ENCODE results near the gene POLR3C. TPM values are rescaled to one million over a fixed set of nuclear protein-coding genes. Genes with fewer than 3 reads are reported as not detected.
"Not testable (repeated sequence)": the region's sequence is repeated elsewhere in the genome, so short reads cannot be mapped to it uniquely, and the experiment has no call there.

Gene POLR3C
- total RNA-seq = 10 to 100 TPM; 55.8 to 56.3 TPM

DNA sequence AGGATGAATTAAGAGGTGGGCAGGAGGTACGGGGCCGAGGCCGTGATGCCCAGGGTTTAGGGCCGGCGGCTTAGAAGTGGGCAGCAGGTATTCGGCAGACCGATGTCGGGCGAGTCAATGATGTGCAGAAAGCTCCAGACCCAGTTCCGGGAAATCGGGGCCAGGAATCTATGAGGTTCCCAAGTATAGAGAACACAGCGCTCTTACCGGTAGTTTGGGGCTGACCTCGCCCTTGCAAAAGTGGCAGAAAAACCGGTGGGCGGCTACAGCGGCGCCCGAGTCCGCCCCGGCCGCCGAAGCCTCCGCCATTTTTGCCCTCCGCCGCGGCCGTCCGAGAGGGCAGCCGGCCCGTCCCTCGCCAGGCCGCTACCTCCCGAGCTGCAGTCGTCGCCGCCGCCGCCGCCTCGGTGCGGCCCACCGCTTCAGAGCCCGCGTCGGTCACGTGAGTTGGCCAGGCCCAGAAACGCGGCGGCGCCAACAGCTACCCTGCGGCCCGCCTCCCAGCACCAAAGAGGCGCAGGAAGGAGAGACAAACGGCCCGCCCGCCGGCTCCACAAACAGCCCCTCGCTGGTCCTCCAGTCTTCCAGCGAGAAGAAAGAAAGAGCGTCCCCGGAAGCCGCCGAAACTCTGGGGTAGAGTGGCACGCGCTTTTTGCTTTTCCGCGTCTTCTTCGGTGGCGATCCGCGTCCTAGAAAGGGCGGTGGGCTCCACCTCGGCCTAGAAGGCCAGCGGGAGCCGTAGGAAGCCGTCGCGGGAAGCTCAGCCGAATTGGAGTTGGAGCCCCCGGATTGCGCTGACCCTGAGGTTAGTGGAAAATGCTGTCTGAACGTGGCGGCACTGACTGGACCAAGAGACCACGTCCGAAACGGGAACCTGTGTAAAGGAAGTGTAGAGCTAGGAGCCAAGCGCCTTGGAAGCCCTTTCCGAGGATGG is at the start of gene POLR3C, which contains the start of gene RNF115:
POLR3C (plus strand) TSS at position 636 of the 934 bp plus-strand sequence. CDS start 1,577 bp downstream, outside the sequence.
RNF115 (minus strand) TSS at position 531 of the 934 bp plus-strand sequence; CDS start at position 309, 222 bp downstream.
- ChIA-PET CTCF (interaction anchor here (0.9 to 3.2 kb wide), 3 partner anchors 21 to 68 kb away, joined by 3 to 16 read pairs (median 3); partner anchors contain the start of gene NUDT17), POLR2A (interaction anchor here (0.7 to 1.8 kb wide), 5 partner anchors 16 to 104 kb away, joined by 3 to 9 read pairs (median 3); partner anchors contain the start of genes NUDT17, PIAS3 and RBM8A)

DNA sequence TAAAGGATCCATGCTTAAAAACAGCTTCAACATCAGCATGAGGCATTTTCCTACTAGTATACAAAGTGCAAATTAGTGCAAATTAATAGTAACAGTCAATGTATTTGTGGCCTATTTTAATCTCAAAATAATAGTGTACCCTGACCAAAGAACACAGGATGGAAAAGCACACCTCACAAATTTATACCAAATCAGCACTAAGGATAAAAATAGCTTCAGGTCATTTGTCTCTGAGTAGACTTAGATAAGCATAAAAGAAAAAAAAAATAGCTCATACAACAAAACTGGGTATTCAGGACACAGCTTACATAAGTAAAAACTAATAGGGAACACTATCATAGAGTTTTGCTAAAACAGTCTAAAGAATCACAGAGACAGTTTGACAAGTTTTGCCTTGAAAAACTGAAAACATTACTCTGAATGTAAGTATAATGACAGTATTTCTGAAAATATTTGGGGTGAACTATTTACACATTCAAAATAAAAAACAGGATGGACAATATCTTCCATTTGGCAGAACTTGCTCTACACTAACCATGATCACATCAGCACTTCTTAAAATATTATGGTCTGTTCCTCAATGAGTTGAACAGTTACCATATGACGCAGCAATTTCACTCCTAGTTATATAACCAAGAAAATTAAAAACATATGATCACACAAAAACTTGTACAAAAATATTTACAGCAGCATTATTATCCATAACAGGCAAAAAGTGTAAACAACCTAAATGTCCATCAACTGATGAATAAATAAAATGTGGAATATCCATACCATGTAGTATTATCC is 46.4 kb upstream of the POLR3C start:
- ChIA-PET CTCF (no interaction called here), POLR2A (no interaction called here)

DNA sequence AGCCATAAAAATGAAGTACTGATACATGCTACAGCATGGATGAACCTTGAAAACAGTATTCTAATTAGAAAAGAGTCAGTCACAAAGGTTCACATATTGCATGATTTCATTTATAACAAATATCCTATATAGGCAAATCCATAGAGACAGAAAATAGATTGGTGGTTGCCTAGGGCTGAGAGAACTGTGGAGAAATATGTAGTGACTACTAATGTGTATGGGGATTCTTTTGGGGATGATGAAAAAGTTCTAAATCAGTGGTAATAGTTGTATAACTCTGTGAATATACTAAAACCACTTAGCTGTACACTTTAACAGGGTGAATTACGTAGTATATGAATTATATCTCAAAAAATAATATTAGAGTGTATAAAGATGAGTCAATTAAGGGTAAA is 45.9 kb upstream of the POLR3C start:
- ChIA-PET POLR2A (no interaction called here), CTCF (no interaction called here)

- ChIA-PET CTCF (interaction anchor here (0.7 to 1.1 kb wide), 2 partner anchors 63 to 76 kb away, joined by 3 read pairs; partner anchors contain the start of genes NUDT17 and PIAS3), POLR2A (no interaction called here)
Measured at GRCh38 chr1:145782272-145783099, 41.5 kb upstream of the POLR3C start.

- ChIA-PET POLR2A (no interaction called here), CTCF (no interaction called here)
Measured at GRCh38 chr1:145784409-145784808, 39.6 kb upstream of the POLR3C start.

- ChIA-PET POLR2A (no interaction called here), CTCF (interaction anchor here (1.4 kb wide), 1 partner anchor 38 kb away, joined by 3 read pairs; the partner anchor contains the start of genes POLR3C and RNF115)
Measured at GRCh38 chr1:145785547-145785946, 38.5 kb upstream of the POLR3C start.

- POLR2A ChIA-PET = no interaction called here
Measured at GRCh38 chr1:145786271-145786670, 37.7 kb upstream of the POLR3C start.

GRCh38 chr1:145788580-145788979 is 35.4 kb upstream of the POLR3C start:
- CTCF ChIA-PET = no interaction called here
- POLR2A ChIA-PET = no interaction called here

More at GRCh38 chr1:145786271-145786670, 37.7 kb upstream of the POLR3C start:
- CTCF ChIA-PET = interaction anchor here (1.4 kb wide), 1 partner anchor 38 kb away, joined by 3 read pairs; the partner anchor contains the start of genes POLR3C and RNF115

GRCh38 chr1:145791860-145792259 is 32.1 kb upstream of the POLR3C start:
- CTCF ChIA-PET = not testable (repeated sequence)

DNA sequence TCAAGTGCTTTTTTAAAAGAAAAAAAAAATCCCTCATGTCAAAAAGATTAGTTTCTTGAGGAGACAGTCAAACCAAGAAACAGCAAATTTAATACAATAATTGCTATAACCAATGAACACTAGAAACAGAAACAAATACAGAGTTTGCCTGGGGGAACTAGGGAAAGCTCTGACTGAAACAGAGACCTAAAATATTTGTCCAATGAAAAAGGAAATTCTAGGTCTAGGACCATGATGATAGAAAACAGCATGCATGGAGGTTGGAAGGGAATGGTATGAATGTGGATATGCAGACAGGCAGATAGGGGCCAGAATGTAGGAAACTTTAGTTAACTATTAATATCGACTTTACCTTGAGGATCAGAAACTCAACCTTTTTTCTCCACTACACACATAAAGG is 31.5 kb upstream of the POLR3C start:
- CTCF ChIA-PET = no interaction called here

More at GRCh38 chr1:145791860-145792259, 32.1 kb upstream of the POLR3C start:
- POLR2A ChIA-PET = not testable (repeated sequence)

DNA sequence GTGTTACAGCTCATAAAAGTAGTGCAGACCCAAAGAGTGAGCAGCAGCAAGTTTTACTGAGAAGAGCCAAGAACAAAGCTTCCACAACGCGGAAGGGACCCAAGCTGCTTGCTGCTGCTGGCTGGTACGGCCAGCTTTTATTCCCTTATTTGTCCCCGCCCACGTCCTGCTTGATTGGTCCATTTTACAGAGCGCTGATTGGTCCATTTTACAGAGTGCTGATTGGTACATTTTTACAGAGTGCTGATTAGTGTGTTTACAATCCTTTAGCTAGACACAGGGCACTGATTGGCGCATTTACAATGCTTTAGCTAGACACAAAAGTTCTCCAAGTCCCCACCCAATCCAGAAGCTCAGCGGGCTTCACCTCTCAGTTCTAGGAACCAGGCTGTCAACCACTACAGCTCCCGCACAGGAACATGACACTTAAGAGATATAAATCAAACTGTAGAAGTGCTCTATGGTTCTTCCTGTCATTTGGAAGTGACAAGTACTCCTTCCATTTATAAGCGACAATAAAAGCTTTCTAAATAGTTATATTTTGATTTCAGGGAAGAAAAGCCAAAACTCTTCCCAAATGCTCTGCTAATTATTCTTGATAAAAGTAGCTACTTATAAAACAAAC is 28.6 kb upstream of the POLR3C start:
- CTCF ChIA-PET = no interaction called here

More for the DNA sequence above, 31.5 kb upstream of the POLR3C start:
- POLR2A ChIA-PET = no interaction called here

GRCh38 chr1:145796753-145797152 is 27.2 kb upstream of the POLR3C start:
- ChIA-PET POLR2A (no interaction called here), CTCF (no interaction called here)

More for the DNA sequence above, 28.6 kb upstream of the POLR3C start:
- POLR2A ChIA-PET = no interaction called here

DNA sequence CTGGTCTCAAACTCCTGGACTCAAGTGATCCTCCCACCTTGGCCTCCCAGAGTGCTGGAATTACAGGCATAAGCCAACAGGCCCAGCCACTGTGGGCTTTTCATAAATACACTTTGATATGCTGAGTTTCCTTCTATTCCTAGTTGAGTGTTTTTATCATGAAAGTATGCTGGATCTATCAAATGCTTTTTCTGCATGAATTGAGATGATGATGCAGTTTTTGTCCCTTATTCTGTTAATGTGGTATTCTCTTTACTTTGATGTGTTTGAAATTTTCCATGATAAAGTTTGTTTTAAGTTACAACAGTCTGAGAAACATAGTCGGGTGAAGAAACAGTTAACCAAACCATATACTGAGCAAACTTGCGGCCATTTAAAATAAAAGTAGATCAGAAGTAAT is 24.2 kb upstream of the POLR3C start:
- ChIA-PET POLR2A (no interaction called here), CTCF (no interaction called here)

DNA sequence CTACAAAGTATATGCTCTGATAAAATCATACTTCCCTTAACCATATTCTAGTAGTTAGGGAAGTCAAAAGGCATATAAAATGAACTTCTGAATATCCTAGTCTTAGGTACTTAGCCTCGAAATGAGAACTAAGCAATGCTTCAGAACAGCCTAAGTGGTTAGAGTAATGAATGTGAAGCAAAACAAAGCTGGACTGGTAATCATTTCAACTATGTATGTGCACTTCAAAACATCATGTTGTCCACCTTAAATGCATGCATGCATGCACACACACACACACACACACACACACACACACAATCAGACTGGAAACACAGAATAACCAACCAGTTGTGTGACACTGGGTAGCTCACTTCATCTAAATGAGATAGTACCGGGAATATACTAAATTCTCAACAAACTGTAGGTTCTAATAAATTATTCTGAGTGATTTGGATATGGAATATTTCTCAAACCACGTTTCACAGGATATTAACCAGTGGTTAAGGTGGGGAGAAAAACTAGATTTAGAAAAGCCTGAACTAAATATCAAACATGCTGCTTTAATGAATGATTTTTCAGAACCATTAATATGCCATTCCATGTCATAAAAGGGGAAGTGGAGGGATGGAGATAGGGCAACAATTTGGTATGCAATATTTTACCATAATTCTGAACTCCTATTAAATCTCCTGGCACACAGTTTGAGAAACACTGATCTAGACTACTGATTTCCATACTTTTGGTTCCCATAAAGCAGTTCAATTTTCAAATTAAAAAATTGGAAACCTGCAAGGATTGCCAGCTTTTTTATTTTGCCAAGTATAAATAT is 19.6 kb upstream of the POLR3C start:
- ChIA-PET POLR2A (no interaction called here), CTCF (no interaction called here)

- POLR2A ChIA-PET = no interaction called here
Measured at GRCh38 chr1:145805057-145805456, 18.9 kb upstream of the POLR3C start.

DNA sequence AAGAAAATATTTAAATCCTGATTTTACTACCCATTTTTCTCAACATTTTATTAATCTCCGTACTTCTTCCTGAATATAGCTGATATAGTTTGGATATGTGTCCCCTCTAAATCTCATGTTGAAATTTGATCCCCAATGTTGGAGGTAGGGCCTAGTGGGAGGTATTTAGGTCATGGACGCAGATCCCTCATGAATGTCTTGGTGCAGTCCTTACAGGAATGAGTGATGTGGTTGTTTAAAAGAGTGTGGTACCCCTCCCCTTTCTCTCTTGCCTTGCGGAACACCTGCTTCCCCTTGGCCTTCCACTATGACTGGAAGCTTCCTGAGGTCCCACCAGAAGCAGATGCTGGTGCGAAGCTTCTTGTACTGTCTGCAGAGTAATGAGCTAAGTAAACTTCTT is 17.6 kb upstream of the POLR3C start:
- ChIA-PET POLR2A (no interaction called here), CTCF (no interaction called here)

More at GRCh38 chr1:145805057-145805456, 18.9 kb upstream of the POLR3C start:
- CTCF ChIA-PET = no interaction called here

DNA sequence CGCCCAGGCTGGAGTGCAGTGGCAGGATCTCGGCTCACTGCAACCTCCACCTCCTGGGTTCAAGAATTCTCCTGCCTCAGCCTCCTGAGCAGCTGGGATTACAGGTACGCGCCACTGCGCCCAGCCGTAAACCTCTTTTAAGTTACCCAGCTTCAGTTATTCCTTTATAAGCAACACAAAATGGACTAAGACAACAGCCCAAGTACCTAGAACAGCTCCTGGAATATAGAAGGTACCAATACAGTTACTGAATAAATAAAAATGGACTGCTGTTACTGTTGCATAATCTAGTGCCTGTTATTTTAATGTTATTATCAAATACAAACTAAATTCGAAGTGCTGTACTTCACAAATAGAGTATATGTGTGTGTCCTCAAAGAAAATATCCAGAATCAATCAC is 17.2 kb upstream of the POLR3C start:
- POLR2A ChIA-PET = no interaction called here

More for the DNA sequence above, 17.2 kb upstream of the POLR3C start:
- CTCF ChIA-PET = no interaction called here

All from activated CD8-positive, alpha-beta memory T cell treated with anti-CD3 and anti-CD28 coated beads for 36 hours (primary cell).